ENCODE results near the gene ANKRD33. TPM values are rescaled to one million over a fixed set of nuclear protein-coding genes. Genes with fewer than 3 reads are reported as not detected.

Gene ANKRD33
- polyA plus RNA-seq, 1 of the 3 experiments (the other 2 are of a cell fraction): not detected

GRCh38 chr12:51855586-51856428 lies 32.1 kb upstream of the ANKRD33 start:
- H3K9me2 ChIP-seq: no peaks in the 10 kb centered on the region
- POLR2A ChIA-PET: no interaction called here
- H3K36me3 ChIP-seq (replicated peaks in 1 of 2; ENCODE audit: control insufficient read depth in 1 of 2, insufficient read depth in 2 of 2, low read length in 1 of 2): no peaks in the 10 kb centered on the region
- H3K79me2 ChIP-seq (ENCODE audit: insufficient read depth): no peaks in the 10 kb centered on the region
- H3K27me3 ChIP-seq (ENCODE audit: insufficient read depth): no peaks in the 10 kb centered on the region
- 82% methylated on average over 13 of the region's 21 CpGs for WGBS (ENCODE audit: low lambda C conversion rate)
- no peak overlapping the region for H3K4me2 ChIP-seq
- no peak overlapping the region for H2AFZ ChIP-seq (ENCODE audit: low read depth)
- no peak overlapping the region for H3K27ac ChIP-seq (ENCODE audit: low read depth in 2 of 2, low read length in 1 of 2)
- peaks cover 0 to 10% of the 10 kb centered on the region in 2 experiments; a peak in 1 of 4 replicates for H3K4me1 ChIP-seq (ENCODE audit: control insufficient read depth in 1 of 2, insufficient read depth in 2 of 2, low read depth in 1 of 2, low read length in 1 of 2)
- no peaks in the 10 kb centered on the region for H3F3A ChIP-seq (replicated peaks; ENCODE audit: insufficient read depth)
- CTCF ChIA-PET: interaction anchor here (0.9 to 1.5 kb wide), 4 partner anchors 17 to 435 kb away, joined by 3 to 4 read pairs (median 3); no protein-coding TSS in a partner anchor
- no peaks in the 10 kb centered on the region for H4K20me1 ChIP-seq (ENCODE audit: insufficient read depth)
- no peak for TF ChIP-seq CHD2 (IDR thresholded peaks at IDR 0.05; ENCODE audit: low read length, partially characterized antibody)
- DNase-seq: no peak
- H3K9me3 ChIP-seq: no peaks in the 10 kb centered on the region
- no peak overlapping the region for H3K4me3 ChIP-seq (ENCODE audit: low read depth in 2 of 2, low read length in 1 of 2)
- H3K9ac ChIP-seq: no peak overlapping the region

- Histone ChIP-seq H3K9ac (no peak overlapping the region), H3F3A (replicated peaks; ENCODE audit: insufficient read depth) (no peaks in the 10 kb centered on the region), H4K20me1 (ENCODE audit: insufficient read depth) (no peaks in the 10 kb centered on the region), H3K4me2 (no peak overlapping the region), H3K27ac (ENCODE audit: low read depth in 2 of 2, low read length in 1 of 2) (no peak overlapping the region), H2AFZ (ENCODE audit: low read depth) (no peak overlapping the region), H3K79me2 (ENCODE audit: insufficient read depth) (no peaks in the 10 kb centered on the region), H3K9me3 (no peaks in the 10 kb centered on the region), H3K27me3 (ENCODE audit: insufficient read depth) (no peaks in the 10 kb centered on the region), H3K36me3 (replicated peaks in 1 of 2; ENCODE audit: control insufficient read depth in 1 of 2, insufficient read depth in 2 of 2, low read length in 1 of 2) (no peaks in the 10 kb centered on the region), H3K9me2 (no peaks in the 10 kb centered on the region), H3K4me1 (ENCODE audit: control insufficient read depth in 1 of 2, insufficient read depth in 2 of 2, low read depth in 1 of 2, low read length in 1 of 2) (peaks cover 0 to 15% of the 10 kb centered on the region in 2 experiments; a peak in 1 of 4 replicates), H3K4me3 (ENCODE audit: low read depth in 2 of 2, low read length in 1 of 2) (no peak overlapping the region)
- POLR2A ChIA-PET: no interaction called here
- CTCF ChIA-PET: no interaction called here
- 80% methylated on average over 3 of the region's 3 CpGs for WGBS (ENCODE audit: low lambda C conversion rate)
- no peak for DNase-seq
- no peak for TF ChIP-seq IRF3 (IDR thresholded peaks at IDR 0.05; ENCODE audit: low read depth, low read length)
- TF ChIP-seq JUND (IDR thresholded peaks at IDR 0.05): no peak
- no peak for TF ChIP-seq ELF1 (IDR thresholded peaks at IDR 0.05)
- no peak for TF ChIP-seq SMC3 (IDR thresholded peaks at IDR 0.05; ENCODE audit: low read depth, low read length)
- no peak for TF ChIP-seq PBX3 (IDR thresholded peaks at IDR 0.05)
- TF ChIP-seq MXI1 (IDR thresholded peaks at IDR 0.05; ENCODE audit: low read depth, low read length): no peak
- TF ChIP-seq CTCF (IDR thresholded peaks at IDR 0.05): no peak
- TF ChIP-seq POLR2AphosphoS5 (IDR thresholded peaks at IDR 0.05; ENCODE audit: low read depth, low read length): no peak
- TF ChIP-seq TAF1 (IDR thresholded peaks at IDR 0.05; ENCODE audit: borderline replicate concordance, low read depth, low read length): no peak
- TF ChIP-seq EZH2phosphoT487 (IDR thresholded peaks at IDR 0.05; ENCODE audit: borderline replicate concordance, low read depth): no peak
- TF ChIP-seq YY1 (IDR thresholded peaks at IDR 0.05; ENCODE audit: low read depth): no peak
- no peak for TF ChIP-seq CHD2 (IDR thresholded peaks at IDR 0.05; ENCODE audit: low read length, partially characterized antibody)
- no peak for TF ChIP-seq FOSL2 (IDR thresholded peaks at IDR 0.05; ENCODE audit: borderline replicate concordance, low read depth)
These were observed 26.9 kb upstream of the ANKRD33 start for GRCh38 chr12:51860986-51861385.

All from SK-N-SH (cell line).